Breast epithelium (tissue), 4 donors: Measurements from ENCODE around the gene SFSWAP. TPM values are rescaled to one million over a fixed set of nuclear protein-coding genes. Genes with fewer than 3 reads are reported as not detected.

Experiments used
- DNase-seq, 2 donors: peaks; one replicate each; pipeline ENCODE4 v3.0.0-alpha.2; 2019; ENCODE audit warnings: low spot score in 2 of 2
- H3K27ac ChIP-seq, 2 donors: fragments of 200-600 bp; sonication (generic) in 1 of 2; one replicate each; pipeline ENCODE4 v1.5.1; 2016 to 2019; ENCODE audit warnings: mild to moderate bottlenecking in 1 of 2
- H3K27me3 ChIP-seq, 2 donors: fragments of 200-600 bp; sonication (generic) in 1 of 2; one replicate each; pipeline versions ENCODE4 v1.5.1 to v1.6.0; 2017 to 2019; ENCODE audit warnings: control low read depth in 1 of 2, mild to moderate bottlenecking in 1 of 2
- H3K36me3 ChIP-seq: fragments of 200-600 bp; one replicate; pipeline ENCODE4 v1.5.1; 2019
- H3K4me1 ChIP-seq, 2 donors: fragments of 200-600 bp; sonication (generic); one replicate each; pipeline ENCODE4 v1.5.1; 2016 to 2019; ENCODE audit warnings: control low read depth in 1 of 2
- H3K4me3 ChIP-seq, 3 donors: fragments of 200-600 bp; sonication (generic); 1 replicate in 2 of 3; 2 replicates in 1 of 3; pipeline ENCODE4 v1.5.1; 2016 to 2019; ENCODE audit warnings: mild to moderate bottlenecking in 3 of 3, moderate library complexity in 2 of 3
- H3K9me3 ChIP-seq, 2 donors: fragments of 200-600 bp; sonication (generic) in 1 of 2; one replicate each; pipeline ENCODE4 v1.5.1; 2016 to 2019; ENCODE audit warnings: control low read depth in 1 of 2
- CTCF ChIP-seq, 3 donors: fragments of 450-650 bp; IDR thresholded peaks; one replicate each; pipeline ENCODE4 v1.5.1; 2016 to 2017; ENCODE audit warnings: antibody characterized with exemption in 3 of 3, mild to moderate bottlenecking in 3 of 3, moderate library complexity in 3 of 3
- POLR2A ChIP-seq: fragments of 450-650 bp; IDR thresholded peaks from one replicate; pipeline ENCODE4 v1.6.1; 2016; ENCODE audit warnings: antibody characterized with exemption, mild to moderate bottlenecking, moderate library complexity
- POLR2AphosphoS5 ChIP-seq, 3 donors: sonication (generic); formaldehyde crosslinking; IDR thresholded peaks; one replicate each; pipeline ENCODE4 v1.6.1; 2017; ENCODE audit warnings: antibody characterized with exemption in 3 of 3
- intact Hi-C: fragments of 100-400 bp; cut with DNase I; formaldehyde crosslinking; loops from one replicate; pipeline ENCODE4 v1.15.1; 2023; ENCODE audit warnings: low total_unique reads
- total RNA-seq, 3 donors: library from RNA; depleted of rRNA; stranded (reverse); fragments of >200 nt; gene quantifications; one replicate each; pipeline ENCODE4 v1.1.0, GENCODE V29; 2016

Gene SFSWAP
- total RNA-seq, 3 donors from 2014 or later: 34.9 to 54.7 (median 49.8) TPM

- H3K36me3 ChIP-seq: no peaks in the 10 kb centered on the region
- H3K4me1 ChIP-seq: no peaks in the 10 kb centered on the region
- no peak for DNase-seq
- no peak overlapping the region for H3K27ac ChIP-seq
- peaks cover 0 to 15% of the 10 kb centered on the region in 2 donors for H3K27me3 ChIP-seq
- intact Hi-C loops: no loop called here
- no peak overlapping the region for H3K4me3 ChIP-seq
- peaks cover 6 to 10% of the 10 kb centered on the region in 2 donors for H3K9me3 ChIP-seq
- no peak for TF ChIP-seq POLR2AphosphoS5 (IDR thresholded peaks at IDR 0.05)
- TF ChIP-seq POLR2A: no peak
- TF ChIP-seq CTCF (IDR thresholded peaks at IDR 0.05): no peak
These were observed 39.6 kb upstream of the SFSWAP start for GRCh38 chr12:131671276-131671675.

GRCh38 chr12:131671871-131672270, 39.0 kb upstream of the SFSWAP start:
- no peak for TF ChIP-seq POLR2A
- no peak for TF ChIP-seq CTCF (IDR thresholded peaks at IDR 0.05)
- TF ChIP-seq POLR2AphosphoS5 (IDR thresholded peaks at IDR 0.05): no peak
- peaks cover 6 to 10% of the 10 kb centered on the region in 2 donors for H3K9me3 ChIP-seq
- H3K4me3 ChIP-seq: no peak overlapping the region
- no peak for DNase-seq
- H3K4me1 ChIP-seq: no peaks in the 10 kb centered on the region
- no peak overlapping the region for H3K27ac ChIP-seq
- H3K36me3 ChIP-seq: no peaks in the 10 kb centered on the region
- peaks cover 0 to 15% of the 10 kb centered on the region in 2 donors for H3K27me3 ChIP-seq
- intact Hi-C loops: no loop called here

GRCh38 chr12:131672311-131672940, 38.5 kb upstream of the SFSWAP start:
- Histone ChIP-seq H3K36me3 (no peaks in the 10 kb centered on the region), H3K9me3 (peaks cover 6 to 10% of the 10 kb centered on the region in 2 donors), H3K4me3 (no peak overlapping the region), H3K27ac (no peak overlapping the region), H3K27me3 (peaks cover 0 to 15% of the 10 kb centered on the region in 2 donors), H3K4me1 (no peaks in the 10 kb centered on the region)
- DNase-seq: no peak
- TF ChIP-seq POLR2A (no peak), POLR2AphosphoS5 (IDR thresholded peaks at IDR 0.05) (no peak), CTCF (IDR thresholded peaks at IDR 0.05) (no peak)
- intact Hi-C loops: no loop called here

- Histone ChIP-seq H3K27ac (no peak overlapping the region), H3K27me3 (peaks cover 0 to 15% of the 10 kb centered on the region in 2 donors), H3K4me1 (no peaks in the 10 kb centered on the region), H3K9me3 (peaks cover 6 to 10% of the 10 kb centered on the region in 2 donors), H3K4me3 (no peak overlapping the region), H3K36me3 (no peaks in the 10 kb centered on the region)
- TF ChIP-seq POLR2AphosphoS5 (IDR thresholded peaks at IDR 0.05) (no peak), POLR2A (no peak), CTCF (IDR thresholded peaks at IDR 0.05) (no peak)
- intact Hi-C loops: no loop called here
- DNase-seq: no peak
These were observed 37.7 kb upstream of the SFSWAP start for GRCh38 chr12:131672941-131673887.

GRCh38 chr12:131673888-131674257, 37.0 kb upstream of the SFSWAP start:
- H3K36me3 ChIP-seq: no peaks in the 10 kb centered on the region
- H3K4me3 ChIP-seq: no peak overlapping the region
- H3K9me3 ChIP-seq: peaks cover 6 to 10% of the 10 kb centered on the region in 2 donors
- H3K4me1 ChIP-seq: no peaks in the 10 kb centered on the region
- no peak for TF ChIP-seq POLR2AphosphoS5 (IDR thresholded peaks at IDR 0.05)
- TF ChIP-seq POLR2A: no peak
- no peak for TF ChIP-seq CTCF (IDR thresholded peaks at IDR 0.05)
- no peak for DNase-seq
- H3K27ac ChIP-seq: no peak overlapping the region
- intact Hi-C loops: no loop called here
- peaks cover 0 to 20% of the 10 kb centered on the region in 2 donors for H3K27me3 ChIP-seq
